ENCODE measurements around the gene MEGF10. TPM values are rescaled to one million over a fixed set of nuclear protein-coding genes. Genes with fewer than 3 reads are reported as not detected.

The MEGF10 gene
- total and polyA plus RNA-seq, 2 of the 8 experiments (the other 6 are each of a cell fraction or from before 2014, with no cell fraction given), result 38.2 to 53.1 TPM

DNA sequence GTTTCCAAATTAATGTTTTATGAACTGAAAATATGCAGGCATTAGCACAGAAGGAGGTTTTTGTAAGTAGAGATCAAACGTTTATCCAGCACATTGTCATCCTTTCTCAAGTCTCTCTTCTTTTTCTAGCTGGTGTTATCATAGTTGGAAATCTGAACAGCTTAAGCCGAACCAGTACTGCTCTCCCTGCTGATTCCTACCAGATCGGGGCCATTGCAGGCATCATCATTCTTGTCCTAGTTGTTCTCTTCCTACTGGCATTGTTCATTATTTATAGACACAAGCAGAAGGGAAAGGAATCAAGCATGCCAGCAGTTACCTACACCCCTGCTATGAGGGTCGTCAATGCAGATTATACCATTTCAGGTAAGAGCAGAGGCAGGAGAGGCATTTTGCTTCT is 154.7 kb downstream of the MEGF10 start:
- ChIA-PET POLR2A (ENCODE audit: partially characterized antibody) (no interaction called here), CTCF (ENCODE audit: partially characterized antibody) (interaction anchor here (0.9 to 1.6 kb wide), 3 partner anchors 71 to 147 kb away, joined by 3 read pairs; no protein-coding TSS in a partner anchor)
- Histone ChIP-seq H3K27me3 (replicated peaks in 1 of 4; ENCODE audit: control insufficient read depth in 3 of 4, extremely low read depth in 1 of 4, insufficient read depth in 3 of 4, low read length in 3 of 4) (no peaks in the 10 kb centered on the region), H3K9ac (replicated peaks in 1 of 4; ENCODE audit: extremely low read depth in 1 of 4, low read depth in 3 of 4, low read length in 3 of 4) (no peak overlapping the region), H2BK12ac (ENCODE audit: low read depth, low read length) (no peak overlapping the region), H3K27ac (ENCODE audit: low read depth, low read length) (no peak overlapping the region), H4K20me1 (replicated peaks in 1 of 2; ENCODE audit: control insufficient read depth in 1 of 2, insufficient read depth in 2 of 2, low read length in 2 of 2) (no peaks in the 10 kb centered on the region), H3K9me3 (ENCODE audit: insufficient read depth in 2 of 2, low read depth in 1 of 2, low read length in 1 of 2) (no peaks in the 10 kb centered on the region), H3K14ac (ENCODE audit: insufficient read length) (no peak overlapping the region), H3K4ac (replicated peaks; ENCODE audit: insufficient read length, low read depth, low read length) (no peak overlapping the region), H3K36me3 (ENCODE audit: control insufficient read depth in 2 of 4, insufficient read depth in 4 of 4, low read length in 3 of 4) (peaks cover 0 to 29% (median 14%) of the 10 kb centered on the region in 4 experiments; a peak in 6 of 8 replicates), H3K4me2 (ENCODE audit: insufficient read depth in 1 of 2, low read depth in 2 of 2, low read length in 2 of 2) (no peak overlapping the region), H3K79me1 (ENCODE audit: low read depth, low read length) (no peaks in the 10 kb centered on the region), H3K4me1 (replicated peaks in 1 of 4; ENCODE audit: control insufficient read depth in 3 of 4, insufficient read depth in 4 of 4, low read length in 3 of 4) (no peaks in the 10 kb centered on the region), H2BK5ac (ENCODE audit: low read depth, low read length) (no peak overlapping the region), H4K91ac (replicated peaks; ENCODE audit: insufficient read length, low read length) (no peak overlapping the region), H3K23me2 (ENCODE audit: low read depth, low read length) (no peaks in the 10 kb centered on the region), H2BK120ac (replicated peaks; ENCODE audit: low read depth, low read length) (no peak overlapping the region), H4K8ac (ENCODE audit: extremely low read depth, insufficient read depth, low read length) (no peak overlapping the region), H4K5ac (ENCODE audit: insufficient read length, low read depth, low read length) (no peak overlapping the region), H3K4me3 (ENCODE audit: extremely low read depth in 1 of 4, insufficient read depth in 2 of 4, low read depth in 3 of 4, low read length in 4 of 4) (no peak overlapping the region), H2BK15ac (ENCODE audit: low read length) (no peak overlapping the region), H3K79me2 (ENCODE audit: control insufficient read depth in 1 of 2, insufficient read depth in 2 of 2, low read length in 2 of 2) (no peaks in the 10 kb centered on the region), H2AFZ (ENCODE audit: low read length) (no peak overlapping the region), H3K56ac (replicated peaks; ENCODE audit: insufficient read length, low read depth, low read length) (no peak overlapping the region), H3K23ac (ENCODE audit: insufficient read length) (no peak overlapping the region), H2AK5ac (ENCODE audit: low read depth, low read length) (no peak overlapping the region), H2BK20ac (ENCODE audit: low read length) (no peak overlapping the region), H3K18ac (ENCODE audit: extremely low read depth, low read length) (no peak overlapping the region)
- FAIRE-seq, result no peak
- WGBS, 2 experiments (ENCODE audit: extremely low coverage in 1 of 2, insufficient coverage in 1 of 2, insufficient read length in 1 of 2, insufficient replicate concordance in 2 of 2, low coverage in 1 of 2, low lambda C conversion rate in 2 of 2, missing lambda C conversion rate in 1 of 2), result 78% methylated on average over 4 of the region's 4 CpGs; no CpG with 5 or more reads in 1 of the 2 experiments
- DNase-seq (ENCODE audit: low read depth in 1 of 2, low spot score in 2 of 2), result no peak
- TF ChIP-seq, protein P1, sequence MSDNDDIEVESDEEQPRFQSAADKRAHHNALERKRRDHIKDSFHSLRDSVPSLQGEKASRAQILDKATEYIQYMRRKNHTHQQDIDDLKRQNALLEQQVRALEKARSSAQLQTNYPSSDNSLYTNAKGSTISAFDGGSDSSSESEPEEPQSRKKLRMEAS (IDR thresholded peaks at IDR 0.05), result no peak
- TF ChIP-seq CBX5 (IDR thresholded peaks at IDR 0.05; ENCODE audit: low read depth, low read length) (no peak), RBBP5 (IDR thresholded peaks at IDR 0.05; ENCODE audit: borderline replicate concordance, low read depth, low read length) (no peak), SUZ12 (IDR thresholded peaks at IDR 0.05; ENCODE audit: low read length) (no peak), CHD2 (IDR thresholded peaks at IDR 0.05; ENCODE audit: low read length) (no peak), EZH2 (IDR thresholded peaks at IDR 0.05; ENCODE audit: low read depth, low read length, severe bottlenecking) (no peak), SIN3A (conservative IDR thresholded peaks at IDR 0.05 in 1 of 2, IDR thresholded peaks at IDR 0.05 in 1 of 2; ENCODE audit: low read depth in 1 of 2, low read length in 2 of 2) (no peak), BRCA1 (IDR thresholded peaks at IDR 0.05; ENCODE audit: low read depth, low read length) (no peak), SP4 (IDR thresholded peaks at IDR 0.05; ENCODE audit: low read length) (no peak), GTF2F1 (IDR thresholded peaks at IDR 0.05; ENCODE audit: borderline replicate concordance, low read depth, low read length) (no peak)
- TF ChIP-seq, protein P2, sequence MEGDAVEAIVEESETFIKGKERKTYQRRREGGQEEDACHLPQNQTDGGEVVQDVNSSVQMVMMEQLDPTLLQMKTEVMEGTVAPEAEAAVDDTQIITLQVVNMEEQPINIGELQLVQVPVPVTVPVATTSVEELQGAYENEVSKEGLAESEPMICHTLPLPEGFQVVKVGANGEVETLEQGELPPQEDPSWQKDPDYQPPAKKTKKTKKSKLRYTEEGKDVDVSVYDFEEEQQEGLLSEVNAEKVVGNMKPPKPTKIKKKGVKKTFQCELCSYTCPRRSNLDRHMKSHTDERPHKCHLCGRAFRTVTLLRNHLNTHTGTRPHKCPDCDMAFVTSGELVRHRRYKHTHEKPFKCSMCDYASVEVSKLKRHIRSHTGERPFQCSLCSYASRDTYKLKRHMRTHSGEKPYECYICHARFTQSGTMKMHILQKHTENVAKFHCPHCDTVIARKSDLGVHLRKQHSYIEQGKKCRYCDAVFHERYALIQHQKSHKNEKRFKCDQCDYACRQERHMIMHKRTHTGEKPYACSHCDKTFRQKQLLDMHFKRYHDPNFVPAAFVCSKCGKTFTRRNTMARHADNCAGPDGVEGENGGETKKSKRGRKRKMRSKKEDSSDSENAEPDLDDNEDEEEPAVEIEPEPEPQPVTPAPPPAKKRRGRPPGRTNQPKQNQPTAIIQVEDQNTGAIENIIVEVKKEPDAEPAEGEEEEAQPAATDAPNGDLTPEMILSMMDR (IDR thresholded peaks at IDR 0.05; ENCODE audit: control extremely low read depth in 1 of 3, insufficient read depth in 1 of 3, low read depth in 1 of 3, low read length in 3 of 3), result no peak

All from H1 (cell line).